Upper lobe of left lung (tissue), 6 donors: Measurements from ENCODE around the gene WDR53. TPM values are rescaled to one million over a fixed set of nuclear protein-coding genes. Genes with fewer than 3 reads are reported as not detected.

Experiments
- ATAC-seq, 2 donors: fragments of 200-7000 bp; cut with Tn5 transposase; one replicate each; pipeline ENCODE4 v1.9.1; 2022; ENCODE audit warnings: mild to moderate bottlenecking in 2 of 2, moderate library complexity in 2 of 2; ENCODE audit not compliant: low FRiP score in 2 of 2
- DNase-seq, 2 donors: peaks; one replicate each; pipeline ENCODE4 v3.0.0-alpha.2; 2019 to 2020
- H3K27ac ChIP-seq, 4 donors: fragments of 200-600 bp; sonication (generic); one replicate each; pipeline ENCODE4 v1.5.1; 2016 to 2019
- H3K27me3 ChIP-seq, 4 donors: fragments of 200-600 bp; sonication (generic); one replicate each; pipeline ENCODE4 v1.5.1; 2017 to 2019
- H3K36me3 ChIP-seq, 4 donors: fragments of 200-600 bp; sonication (generic); one replicate each; pipeline ENCODE4 v1.5.1; 2016 to 2019
- H3K4me1 ChIP-seq, 4 donors: fragments of 200-600 bp; sonication (generic); one replicate each; pipeline ENCODE4 v1.5.1; 2018 to 2019
- H3K4me3 ChIP-seq, 4 donors: fragments of 200-600 bp; sonication (generic); one replicate each; pipeline ENCODE4 v1.5.1; 2017 to 2019; ENCODE audit warnings: mild to moderate bottlenecking in 2 of 4, moderate library complexity in 1 of 4
- H3K9me3 ChIP-seq, 4 donors: fragments of 200-600 bp; sonication (generic); one replicate each; pipeline ENCODE4 v1.5.1; 2018 to 2019
- CTCF ChIP-seq, 6 experiments: fragments of 450-650 bp in 4 of 6; fragments of 200-600 bp in 2 of 6; sonication (generic) in 2 of 6; IDR thresholded peaks; one replicate each; pipeline ENCODE4 v1.5.1; 2016 to 2019; ENCODE audit warnings: antibody characterized with exemption in 6 of 6
- EP300 ChIP-seq, 4 donors: sonication (generic); formaldehyde crosslinking; IDR thresholded peaks; one replicate each; pipeline ENCODE4 v1.5.1; 2017; ENCODE audit warnings: antibody characterized with exemption in 4 of 4, control low read depth in 2 of 4
- POLR2A ChIP-seq, 4 donors: fragments of 450-650 bp; IDR thresholded peaks; one replicate each; pipeline ENCODE4 v1.5.1; 2016 to 2017; ENCODE audit warnings: antibody characterized with exemption in 4 of 4, mild to moderate bottlenecking in 2 of 4
- POLR2AphosphoS5 ChIP-seq, 2 donors: sonication (generic); formaldehyde crosslinking; IDR thresholded peaks; one replicate each; pipeline ENCODE4 v1.5.1; 2017; ENCODE audit warnings: antibody characterized with exemption in 2 of 2
- WGBS, 2 donors: methylation state at CpG; one replicate each; pipeline ENCODE4 v1.1.5; 2017 to 2018; 5-methylcytosine and 5-hydroxymethylcytosine counted together
- total RNA-seq, 6 donors: library from RNA; depleted of rRNA in 4 of 6; stranded (reverse); fragments of >200 nt in 4 of 6; gene quantifications; one replicate each; pipeline versions ENCODE4 v1.1.0 to v1.2.1, GENCODE V29; 2016 to 2021
- donor health status: DM: no; HTN: no; CAD: no; lungs with moderate emphysema.
- donor health status: DM: no; HTN: yes; CAD: no; lungs with severe emphysema.

The WDR53 gene
- total RNA-seq, 6 donors from 2014 or later = 1.00 to 31.4 (median 8.7) TPM

GRCh38 chr3:196563721-196564225, 4.6 kb downstream of the WDR53 start:
- Histone ChIP-seq H3K27ac (no peak overlapping the region), H3K27me3 (no peaks in the 10 kb centered on the region), H3K4me3 (no peak overlapping the region), H3K9me3 (no peaks in the 10 kb centered on the region), H3K36me3 (peaks cover 0 to 35% (median 7%) of the 10 kb centered on the region in 4 donors), H3K4me1 (peaks cover 7 to 10% (median 7%) of the 10 kb centered on the region in 4 donors)
- DNase-seq (no peak), ATAC-seq (no peak)
- WGBS, 2 donors = 84 to 86% methylated on average over 9 of the region's 9 CpGs
- TF ChIP-seq POLR2AphosphoS5 (IDR thresholded peaks at IDR 0.05) (no peak), POLR2A (IDR thresholded peaks at IDR 0.05) (no peak), EP300 (IDR thresholded peaks at IDR 0.05) (no peak), CTCF (IDR thresholded peaks at IDR 0.05) (no peak)

GRCh38 chr3:196559826-196560225, 8.5 kb downstream of the WDR53 start:
- Histone ChIP-seq H3K27me3 (no peaks in the 10 kb centered on the region), H3K4me3 (no peak overlapping the region), H3K9me3 (no peaks in the 10 kb centered on the region), H3K36me3 (peaks cover 0 to 27% (median 7%) of the 10 kb centered on the region in 4 donors), H3K4me1 (no peaks in the 10 kb centered on the region), H3K27ac (no peak overlapping the region)
- ATAC-seq = no peak
- DNase-seq = no peak
- TF ChIP-seq CTCF (IDR thresholded peaks at IDR 0.05) (no peak), POLR2AphosphoS5 (IDR thresholded peaks at IDR 0.05) (no peak)
- WGBS, 2 donors = 30 to 35% methylated on average over 3 of the region's 3 CpGs

GRCh38 chr3:196558476-196558875, 9.9 kb downstream of the WDR53 start:
- Histone ChIP-seq H3K4me1 (no peaks in the 10 kb centered on the region), H3K9me3 (no peaks in the 10 kb centered on the region), H3K27me3 (no peaks in the 10 kb centered on the region), H3K4me3 (no peak overlapping the region), H3K36me3 (peaks cover 0 to 39% (median 7%) of the 10 kb centered on the region in 4 donors), H3K27ac (no peak overlapping the region)
- ATAC-seq (no peak), DNase-seq (no peak)
- TF ChIP-seq EP300 (IDR thresholded peaks at IDR 0.05) = no peak
- no peak for TF ChIP-seq POLR2AphosphoS5 (IDR thresholded peaks at IDR 0.05)
- TF ChIP-seq CTCF (IDR thresholded peaks at IDR 0.05) = no peak
- no peak for TF ChIP-seq POLR2A (IDR thresholded peaks at IDR 0.05)

GRCh38 chr3:196557236-196557635, 11.1 kb downstream of the WDR53 start:
- Histone ChIP-seq H3K4me1 (no peaks in the 10 kb centered on the region), H3K36me3 (peaks cover 0 to 44% (median 7%) of the 10 kb centered on the region in 4 donors), H3K27me3 (no peaks in the 10 kb centered on the region), H3K4me3 (no peak overlapping the region), H3K27ac (no peak overlapping the region), H3K9me3 (no peaks in the 10 kb centered on the region)
- DNase-seq (no peak), ATAC-seq (no peak)
- WGBS, 2 donors = 85 to 86% methylated on average over 5 of the region's 5 CpGs
- TF ChIP-seq POLR2A (IDR thresholded peaks at IDR 0.05) (no peak), CTCF (IDR thresholded peaks at IDR 0.05) (no peak), POLR2AphosphoS5 (IDR thresholded peaks at IDR 0.05) (no peak), EP300 (IDR thresholded peaks at IDR 0.05) (no peak)

GRCh38 chr3:196555295-196555694, 13.1 kb downstream of the WDR53 start:
- Histone ChIP-seq H3K4me3 (no peak overlapping the region), H3K9me3 (no peaks in the 10 kb centered on the region), H3K36me3 (peaks cover 0 to 33% (median under 1%) of the 10 kb centered on the region in 4 donors), H3K4me1 (no peaks in the 10 kb centered on the region), H3K27ac (no peak overlapping the region), H3K27me3 (no peaks in the 10 kb centered on the region)
- DNase-seq (no peak), ATAC-seq (no peak)
- 83% methylated on average over 3 of the region's 3 CpGs for WGBS, 2 donors
- no peak for TF ChIP-seq POLR2A (IDR thresholded peaks at IDR 0.05)
- no peak for TF ChIP-seq POLR2AphosphoS5 (IDR thresholded peaks at IDR 0.05)
- no peak for TF ChIP-seq CTCF (IDR thresholded peaks at IDR 0.05)
- no peak for TF ChIP-seq EP300 (IDR thresholded peaks at IDR 0.05)
